Measurements from ENCODE around the gene VCAN. TPM values are rescaled to one million over a fixed set of nuclear protein-coding genes. Genes with fewer than 3 reads are reported as not detected.

Gene VCAN
- total RNA-seq, 3 donors from 2014 or later = 31.6 to 245 (median 138) TPM

- intact Hi-C loops (cut with DNase I; ENCODE audit: low total_unique reads) = no loop called here
- H3K27ac ChIP-seq = no peak overlapping the region
- no peaks in the 10 kb centered on the region for H3K27me3 ChIP-seq
- H3K4me3 ChIP-seq = no peak overlapping the region
- H3K36me3 ChIP-seq = no peaks in the 10 kb centered on the region
- no peaks in the 10 kb centered on the region for H3K9me3 ChIP-seq
- no peaks in the 10 kb centered on the region for H3K4me1 ChIP-seq
- DNase-seq (ENCODE audit: low spot score in 2 of 2) = no peak
- TF ChIP-seq POLR2AphosphoS5 (IDR thresholded peaks at IDR 0.05) = no peak
- no peak for TF ChIP-seq POLR2A (IDR thresholded peaks at IDR 0.05)
- TF ChIP-seq CTCF (IDR thresholded peaks at IDR 0.05) = no peak
These were observed 46.9 kb downstream of the VCAN start for GRCh38 chr5:83518319-83519061.

GRCh38 chr5:83522446-83522845, 50.9 kb downstream of the VCAN start:
- Histone ChIP-seq H3K4me1 (no peaks in the 10 kb centered on the region), H3K27ac (no peak overlapping the region), H3K4me3 (no peak overlapping the region), H3K36me3 (no peaks in the 10 kb centered on the region), H3K9me3 (no peaks in the 10 kb centered on the region), H3K27me3 (no peaks in the 10 kb centered on the region)
- DNase-seq (ENCODE audit: low spot score in 2 of 2) = no peak
- intact Hi-C loops (cut with DNase I; ENCODE audit: low total_unique reads) = no loop called here
- TF ChIP-seq POLR2A (IDR thresholded peaks at IDR 0.05) = no peak
- TF ChIP-seq POLR2AphosphoS5 (IDR thresholded peaks at IDR 0.05) = no peak
- no peak for TF ChIP-seq CTCF (IDR thresholded peaks at IDR 0.05)

DNA sequence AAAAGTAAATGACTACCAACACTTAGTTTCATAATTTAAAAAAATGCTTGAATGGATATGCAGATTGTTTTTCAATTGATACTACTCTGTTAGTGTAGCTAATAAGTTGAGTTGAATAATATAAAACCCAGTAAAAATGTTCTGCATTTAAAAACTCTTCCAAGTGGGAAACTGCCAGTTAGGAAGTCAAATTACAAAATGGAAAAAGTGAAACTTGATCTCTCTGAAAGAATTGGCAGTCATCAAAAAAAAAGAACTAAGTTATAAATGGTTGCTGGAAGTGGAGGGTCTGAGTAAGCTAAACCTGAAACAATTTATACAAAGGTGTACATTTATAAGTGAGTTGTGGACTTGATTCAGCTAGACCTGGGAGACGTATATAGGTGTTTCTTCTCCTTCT, 52.4 kb downstream of the VCAN start:
- H3K4me3 ChIP-seq = no peak overlapping the region
- intact Hi-C loops (cut with DNase I; ENCODE audit: low total_unique reads) = no loop called here

GRCh38 chr5:83524345-83524744, 52.8 kb downstream of the VCAN start:
- Histone ChIP-seq H3K36me3 (no peaks in the 10 kb centered on the region), H3K4me1 (no peaks in the 10 kb centered on the region), H3K27me3 (no peaks in the 10 kb centered on the region), H3K9me3 (no peaks in the 10 kb centered on the region), H3K27ac (no peak overlapping the region), H3K4me3 (no peak overlapping the region)
- intact Hi-C loops (cut with DNase I; ENCODE audit: low total_unique reads) = no loop called here
- DNase-seq (ENCODE audit: low spot score in 2 of 2) = no peak
- TF ChIP-seq CTCF (IDR thresholded peaks at IDR 0.05) (no peak), POLR2A (IDR thresholded peaks at IDR 0.05) (no peak), POLR2AphosphoS5 (IDR thresholded peaks at IDR 0.05) (no peak)

More for the DNA sequence above, 52.4 kb downstream of the VCAN start:
- TF ChIP-seq CTCF (IDR thresholded peaks at IDR 0.05) (no peak), POLR2AphosphoS5 (IDR thresholded peaks at IDR 0.05) (no peak), POLR2A (IDR thresholded peaks at IDR 0.05) (no peak)
- DNase-seq (ENCODE audit: low spot score in 2 of 2) = no peak
- Histone ChIP-seq H3K4me1 (no peaks in the 10 kb centered on the region), H3K27ac (no peak overlapping the region), H3K36me3 (no peaks in the 10 kb centered on the region), H3K27me3 (no peaks in the 10 kb centered on the region), H3K9me3 (no peaks in the 10 kb centered on the region)

DNA sequence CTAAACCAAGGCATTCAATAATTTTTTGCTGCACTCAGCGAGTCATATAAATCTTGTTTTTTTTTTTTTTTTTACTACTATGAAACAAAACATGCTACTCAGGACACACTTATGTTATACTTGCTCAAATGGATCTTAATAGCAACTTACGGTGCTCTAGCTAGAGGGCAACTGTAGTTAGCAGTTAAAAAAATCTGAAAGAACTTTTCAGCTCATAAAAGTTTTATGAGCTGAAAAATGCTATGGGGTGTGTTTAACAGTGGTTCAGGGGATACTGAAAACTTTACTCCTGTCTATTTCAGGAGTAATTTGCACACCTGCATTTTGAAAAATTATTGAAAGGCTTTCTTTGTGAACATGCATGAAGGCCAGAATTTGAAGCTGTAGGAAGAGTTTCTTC, 53.4 kb downstream of the VCAN start:
- Histone ChIP-seq H3K4me3 (no peak overlapping the region), H3K27me3 (no peaks in the 10 kb centered on the region), H3K9me3 (no peaks in the 10 kb centered on the region), H3K36me3 (no peaks in the 10 kb centered on the region), H3K27ac (no peak overlapping the region), H3K4me1 (no peaks in the 10 kb centered on the region)
- no peak for DNase-seq (ENCODE audit: low spot score in 2 of 2)
- TF ChIP-seq POLR2AphosphoS5 (IDR thresholded peaks at IDR 0.05) = no peak
- TF ChIP-seq POLR2A (IDR thresholded peaks at IDR 0.05) = no peak
- TF ChIP-seq CTCF (IDR thresholded peaks at IDR 0.05) = no peak
- intact Hi-C loops (cut with DNase I; ENCODE audit: low total_unique reads) = no loop called here
